Heart left ventricle (tissue), 16 donors: ENCODE data around the gene MICAL3. TPM values are rescaled to one million over a fixed set of nuclear protein-coding genes. Genes with fewer than 3 reads are reported as not detected.
A peak's percentile ranks its signal among the peaks of the same experiment; 100 is the strongest.

ENCODE experiments used
- ATAC-seq, 4 donors: fragments of 200-7000 bp; cut with Tn5 transposase; one replicate each; pipeline ENCODE4 v1.9.1; 2020 to 2022; ENCODE audit warnings: moderate library complexity in 4 of 4, mild to moderate bottlenecking in 3 of 4, moderate number of reproducible peaks in 1 of 4
- DNase-seq, 5 donors: peaks; one replicate each; pipeline ENCODE4 v3.0.0-alpha.2; 2020
- H3K27ac ChIP-seq, 12 donors: fragments of 200-600 bp; sonication (generic) in 4 of 12; one replicate each; pipeline versions ENCODE4 v1.5.0 to v1.8.0; 2016 to 2022; ENCODE audit warnings: mild to moderate bottlenecking in 2 of 12
- H3K27me3 ChIP-seq, 9 donors: fragments of 200-600 bp; sonication (generic) in 2 of 9; one replicate each; pipeline versions ENCODE4 v1.5.1 to v1.8.0; 2016 to 2022; ENCODE audit warnings: mild to moderate bottlenecking in 3 of 9
- H3K36me3 ChIP-seq, 9 donors: fragments of 200-600 bp; sonication (generic) in 2 of 9; one replicate each; pipeline versions ENCODE4 v1.5.0 to v1.8.0; 2018 to 2022; ENCODE audit warnings: mild to moderate bottlenecking in 2 of 9
- H3K4me1 ChIP-seq, 12 donors: fragments of 200-600 bp; sonication (generic) in 4 of 12; one replicate each; pipeline versions ENCODE4 v1.5.0 to v1.8.0; 2016 to 2022; ENCODE audit warnings: mild to moderate bottlenecking in 3 of 12
- H3K4me3 ChIP-seq, 12 donors: fragments of 200-600 bp; sonication (generic) in 4 of 12; one replicate each; pipeline versions ENCODE4 v1.5.0 to v1.8.0; 2017 to 2022; ENCODE audit warnings: mild to moderate bottlenecking in 9 of 12, moderate library complexity in 4 of 12
- H3K9me3 ChIP-seq, 12 donors: fragments of 200-600 bp; sonication (generic) in 4 of 12; one replicate each; pipeline versions ENCODE4 v1.5.0 to v1.8.0; 2016 to 2022; ENCODE audit warnings: mild to moderate bottlenecking in 1 of 12
- CTCF ChIP-seq, 12 donors: fragments of 200-600 bp; sonication (generic) in 4 of 12; IDR thresholded peaks; one replicate each; pipeline versions ENCODE4 v1.5.0 to v1.8.0; 2018 to 2022; ENCODE audit warnings: antibody characterized with exemption in 12 of 12, mild to moderate bottlenecking in 5 of 12
- POLR2A ChIP-seq, 2 donors: fragments of 450-650 bp; IDR thresholded peaks; one replicate each; pipeline ENCODE4 v1.6.1; 2017; ENCODE audit warnings: antibody characterized with exemption in 2 of 2, mild to moderate bottlenecking in 2 of 2, moderate library complexity in 2 of 2
- WGBS, 4 donors: extraction: QIAGEN DNeasy Blood & Tissue Kit in 2 of 4; methylation state at CpG; one replicate each; pipeline versions ENCODE4 v1.1.5 to v1.1.7; 2013 to 2018; 5-methylcytosine and 5-hydroxymethylcytosine counted together
- intact Hi-C, 10 donors: fragments of 100-400 bp; cut with DNase I; formaldehyde crosslinking; loops; one replicate each; pipeline versions ENCODE4 v1.11.1 to v1.14.2; 2022
- polyA plus RNA-seq, 2 donors: library from polyadenylated mRNA; stranded (reverse); fragments of 200-250 nt; gene quantifications; one replicate each; pipeline ENCODE4 v1.2.3, GENCODE V29; 2013
- total RNA-seq, 9 donors: library from RNA; depleted of rRNA in 2 of 9; stranded (reverse); fragments of >200 nt in 2 of 9; fragmentation: NEBNext Ultra II Directional in 3 of 9; extraction: Animal tissue kit (Norgen Biotek cat#: 25700) in 3 of 9; gene quantifications; one replicate each; pipeline versions ENCODE4 v1.1.0 to v1.2.4, GENCODE V29; 2016 to 2023
- donor health status: ischemic (EF 13 %, LVEDD 7.1; RV severe dilation, severe dysfunction).
- donor health status: healthy with polysubstance abuse.
- donor health status: DM: no; HTN: yes; CAD: no.
- donor health status: DM: no; HTN: no; CAD: no.
- donor health status: ischemic (EF 25% LVEDD 6.9; RV normal size, moderate dysfunction).
- donor health status: ischemic (EF 25% LVEDD 5.7; RV mildly dilated, moderate dysfunction).
- donor health status: healthy.
- donor health status: DM: yes; HTN: yes; CAD: no.
- donor health status: ischemic (EF 35%, LVEDD 5.7; RV mildly dilated, moderate dysfunction).
- donor health status: nonischemic (EF 11% LVEDD 7.7; RV severe dilation, severe dysfunction).
- donor health status: DM: yes; HTN: yes; CAD: no.
- donor health status: PGD.
- donor health status: ischemic (EF 29% LVEDD 5.4; RV normal size, mild dysfunction).
- donor health status: nonischemic (EF 23%, LVEDD 6.1; RV moderate dilation, normal function).

The MICAL3 gene
- total and polyA plus RNA-seq, 11 donors: 41.3 to 125 (median 83.3) TPM

DNA sequence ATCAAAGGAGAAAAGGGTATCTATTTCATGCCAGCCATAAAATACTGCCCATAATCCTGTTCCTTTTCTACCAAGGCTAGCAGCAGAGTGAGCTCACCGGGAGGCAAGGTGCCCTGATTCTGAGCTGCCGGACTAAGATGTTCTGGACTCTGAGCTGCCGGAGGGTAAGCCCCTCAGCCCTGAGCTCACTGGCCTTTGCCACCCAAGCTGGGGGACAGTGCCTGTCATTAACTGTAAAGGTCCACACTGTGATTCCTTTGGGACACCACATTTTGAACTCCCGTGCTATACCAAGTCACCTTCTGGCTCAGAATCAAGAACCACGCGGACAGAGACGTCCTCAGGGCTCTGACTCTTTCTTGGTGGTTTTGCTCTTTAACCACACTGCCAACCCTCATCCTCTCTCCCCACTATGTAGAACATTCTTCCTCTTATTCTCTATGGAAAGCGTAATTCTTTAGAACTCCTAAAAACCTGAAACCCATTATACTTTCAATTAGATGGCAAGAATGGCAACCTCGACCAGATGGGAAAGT lies 161.6 kb downstream of the MICAL3 start:
- H3K27me3 ChIP-seq: no peaks in the 10 kb centered on the region
- H3K4me3 ChIP-seq: no peak overlapping the region
- H3K9me3 ChIP-seq: no peaks in the 10 kb centered on the region
- H3K27ac ChIP-seq: no peak overlapping the region
- H3K4me1 ChIP-seq: peaks cover 0 to 41% (median 22%) of the 10 kb centered on the region in 12 donors
- intact Hi-C loops: no loop called here
- TF ChIP-seq POLR2A (IDR thresholded peaks at IDR 0.05) (no peak), CTCF (IDR thresholded peaks at IDR 0.05) (no peak)
- 84 to 89% (median 86%) methylated on average over 9 of the region's 9 CpGs for WGBS, 4 donors
- ATAC-seq (no peak), DNase-seq (no peak)
- H3K36me3 ChIP-seq: peaks cover 0 to 64% (median 41%) of the 10 kb centered on the region in 9 donors

DNA sequence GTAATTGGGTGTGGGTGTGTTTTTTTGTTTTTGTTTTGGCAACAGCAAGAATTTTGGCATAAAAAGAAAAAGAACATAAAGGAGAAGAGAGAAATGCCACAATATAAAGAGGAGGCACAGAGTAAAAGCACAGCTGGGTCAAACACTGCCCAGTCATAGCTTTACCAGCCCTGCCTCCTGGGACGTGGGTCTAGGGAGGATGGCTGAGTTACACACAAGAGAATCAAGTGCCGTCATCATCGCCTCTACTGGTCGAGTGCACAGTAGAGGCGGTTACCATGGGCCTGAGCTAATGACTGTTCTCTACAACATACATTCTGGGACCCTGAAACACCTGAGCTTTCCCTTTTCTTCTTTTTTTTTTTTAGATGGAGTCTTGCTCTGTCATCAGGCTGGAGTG lies 162.5 kb downstream of the MICAL3 start:
- WGBS, 4 donors: 83 to 87% (median 84%) methylated on average over 5 of the region's 5 CpGs
- DNase-seq: no peak
- no peaks in the 10 kb centered on the region for H3K9me3 ChIP-seq
- H3K27ac ChIP-seq: peak overlapping the region in 2 of 12 donors; percentile 14 to 83
- peaks cover 0 to 64% (median 41%) of the 10 kb centered on the region in 9 donors for H3K36me3 ChIP-seq
- no peaks in the 10 kb centered on the region for H3K27me3 ChIP-seq
- ATAC-seq: no peak
- TF ChIP-seq POLR2A (IDR thresholded peaks at IDR 0.05) (no peak), CTCF (IDR thresholded peaks at IDR 0.05) (no peak)
- intact Hi-C loops: no loop called here
- peaks cover 0 to 33% (median 15%) of the 10 kb centered on the region in 12 donors for H3K4me1 ChIP-seq
- H3K4me3 ChIP-seq: no peak overlapping the region

DNA sequence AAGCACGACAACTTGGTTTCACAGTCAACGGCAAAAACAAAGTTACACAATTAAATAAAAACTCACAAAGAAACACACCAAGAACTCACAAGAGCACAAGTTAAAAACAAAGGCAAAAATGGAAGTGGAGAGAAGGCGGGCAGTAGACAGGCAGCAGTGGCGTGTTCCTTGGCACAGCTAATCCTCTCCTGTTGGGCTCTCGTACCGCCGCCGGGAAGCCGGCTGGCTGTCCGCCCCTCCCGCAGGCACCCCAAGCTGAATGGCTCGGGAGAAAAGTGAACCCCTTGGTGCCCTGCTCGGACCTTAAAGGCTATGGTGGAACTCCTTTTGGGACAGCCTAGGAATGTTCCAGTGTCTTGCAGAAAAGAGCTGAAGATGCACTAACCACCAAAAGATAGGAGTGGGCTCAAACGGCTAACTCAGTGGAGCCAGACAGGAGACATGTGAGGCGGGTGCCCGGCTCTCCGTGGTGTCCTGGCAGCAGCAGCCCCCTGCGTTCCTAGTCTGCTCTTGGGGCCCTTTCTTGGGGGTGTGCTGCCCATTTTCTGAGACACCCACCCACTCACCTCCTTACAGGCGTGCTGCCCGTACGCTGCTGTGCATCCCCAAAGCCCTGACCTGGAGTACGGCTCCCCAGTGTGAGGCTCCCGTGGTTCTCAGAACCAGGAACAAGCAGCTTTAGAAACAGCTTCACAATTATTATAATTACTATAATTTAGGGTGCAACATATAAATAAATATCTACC lies 164.0 kb downstream of the MICAL3 start:
- H3K4me3 ChIP-seq: no peak overlapping the region

More for the DNA sequence above, 164.0 kb downstream of the MICAL3 start:
- H3K27ac ChIP-seq: peak overlapping the region in 11 of 12 donors; percentile 64 to 83 (median 77)
- TF ChIP-seq POLR2A (IDR thresholded peaks at IDR 0.05): no peak
- TF ChIP-seq CTCF (IDR thresholded peaks at IDR 0.05): no peak
- peaks cover 0 to 26% (median 14%) of the 10 kb centered on the region in 12 donors for H3K4me1 ChIP-seq
- WGBS, 4 donors: 66 to 79% (median 71%) methylated on average over 21 to 23 of the region's 23 CpGs
- H3K27me3 ChIP-seq: no peaks in the 10 kb centered on the region
- ATAC-seq: peak; percentile 40 to 65 (median 60)
- DNase-seq: peak in 1 of 5 donors; percentile 62
- peaks cover 0 to 55% (median 33%) of the 10 kb centered on the region in 9 donors for H3K36me3 ChIP-seq
- intact Hi-C loops: no loop called here
- H3K9me3 ChIP-seq: no peaks in the 10 kb centered on the region
